Measurements from ENCODE around the gene VIPR1.
"Not testable (repeated sequence)": the region's sequence is repeated elsewhere in the genome, so short reads cannot be mapped to it uniquely, and the experiment has no call there.

The VIPR1 gene

DNA sequence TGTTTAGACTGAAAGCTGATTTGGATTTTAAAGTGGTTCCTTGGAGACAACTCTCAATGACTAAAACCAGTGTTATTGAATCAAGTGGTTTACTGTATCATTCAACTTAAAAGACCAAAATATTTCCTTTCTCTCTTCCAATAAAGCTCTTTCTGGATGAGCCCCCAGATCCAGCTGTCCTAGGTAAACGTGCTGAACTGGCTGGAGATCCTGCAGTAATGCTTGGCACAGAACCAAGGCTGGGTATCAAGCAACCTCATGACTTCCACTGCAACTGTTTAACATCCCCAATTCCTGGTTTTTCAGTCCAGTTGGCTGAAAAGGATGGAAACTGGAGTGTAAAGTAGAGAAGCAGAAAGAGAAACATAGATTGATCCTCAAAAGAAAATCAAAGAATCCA is 50.4 kb downstream of the VIPR1 start:
- no peak for DNase-seq (ENCODE audit: low read depth)
- TF ChIP-seq, protein P1, sequence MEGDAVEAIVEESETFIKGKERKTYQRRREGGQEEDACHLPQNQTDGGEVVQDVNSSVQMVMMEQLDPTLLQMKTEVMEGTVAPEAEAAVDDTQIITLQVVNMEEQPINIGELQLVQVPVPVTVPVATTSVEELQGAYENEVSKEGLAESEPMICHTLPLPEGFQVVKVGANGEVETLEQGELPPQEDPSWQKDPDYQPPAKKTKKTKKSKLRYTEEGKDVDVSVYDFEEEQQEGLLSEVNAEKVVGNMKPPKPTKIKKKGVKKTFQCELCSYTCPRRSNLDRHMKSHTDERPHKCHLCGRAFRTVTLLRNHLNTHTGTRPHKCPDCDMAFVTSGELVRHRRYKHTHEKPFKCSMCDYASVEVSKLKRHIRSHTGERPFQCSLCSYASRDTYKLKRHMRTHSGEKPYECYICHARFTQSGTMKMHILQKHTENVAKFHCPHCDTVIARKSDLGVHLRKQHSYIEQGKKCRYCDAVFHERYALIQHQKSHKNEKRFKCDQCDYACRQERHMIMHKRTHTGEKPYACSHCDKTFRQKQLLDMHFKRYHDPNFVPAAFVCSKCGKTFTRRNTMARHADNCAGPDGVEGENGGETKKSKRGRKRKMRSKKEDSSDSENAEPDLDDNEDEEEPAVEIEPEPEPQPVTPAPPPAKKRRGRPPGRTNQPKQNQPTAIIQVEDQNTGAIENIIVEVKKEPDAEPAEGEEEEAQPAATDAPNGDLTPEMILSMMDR (IDR thresholded peaks at IDR 0.05; ENCODE audit: low read depth, low read length, missing control alignments), result no peak
- H3K4me3 ChIP-seq (ENCODE audit: low read depth, low read length), result no peak overlapping the region
- in situ Hi-C loops (cut with HindIII; ENCODE audit: low sequenced_read_pairs), result no loop called here

DNA sequence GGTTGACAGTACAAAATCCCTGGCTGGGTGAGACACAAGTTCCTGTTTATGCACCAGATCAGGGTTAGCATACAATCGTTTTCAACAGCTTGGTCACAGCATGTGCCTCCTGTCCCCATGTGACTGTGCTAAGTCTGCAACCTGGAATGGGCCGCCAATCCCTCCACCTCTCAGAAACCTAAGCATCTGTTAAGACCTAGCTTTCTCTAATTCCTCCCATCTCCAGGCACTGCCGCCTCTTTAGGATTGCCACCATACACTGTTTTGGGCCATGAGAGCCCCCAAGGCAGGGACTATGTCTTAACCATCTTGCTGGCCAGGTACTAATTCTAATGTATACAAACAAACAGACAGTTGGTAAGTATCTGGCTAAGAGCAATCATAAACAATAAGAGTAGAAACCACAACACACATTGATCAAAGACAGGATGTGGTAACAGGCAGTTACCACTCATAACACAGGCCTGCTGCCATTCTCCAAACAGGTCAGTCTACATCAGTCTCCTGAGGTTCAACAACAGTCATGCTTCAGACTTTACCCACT is 53.7 kb downstream of the VIPR1 start:
- no peak overlapping the region for H3K4me3 ChIP-seq (ENCODE audit: low read depth, low read length)
- no peak for DNase-seq (ENCODE audit: low read depth)
- TF ChIP-seq, protein P1 (IDR thresholded peaks at IDR 0.05; ENCODE audit: low read depth, low read length, missing control alignments), result no peak
- in situ Hi-C loops (cut with HindIII; ENCODE audit: low sequenced_read_pairs), result no loop called here

DNA sequence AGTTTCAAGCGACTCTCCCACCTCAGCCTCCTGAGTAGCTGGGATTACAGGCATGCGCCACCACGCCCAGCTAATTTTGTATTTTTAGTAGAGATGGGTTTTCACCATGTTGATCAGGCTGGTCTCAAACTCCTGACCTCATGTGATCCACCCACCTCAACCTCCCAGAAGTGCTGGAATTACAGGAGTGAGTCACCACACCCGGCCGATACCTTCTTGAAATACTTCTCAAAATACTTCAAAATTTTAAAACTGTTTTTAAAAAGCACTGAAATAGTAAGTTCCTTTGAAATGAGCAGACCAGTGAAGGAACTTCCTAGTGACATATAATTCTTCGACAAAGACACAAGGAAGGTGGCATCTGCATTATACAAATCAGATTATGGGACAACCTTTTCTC is 54.4 kb downstream of the VIPR1 start:
- DNase-seq (ENCODE audit: low read depth); H3K4me3 ChIP-seq (ENCODE audit: low read depth, low read length); in situ Hi-C loops (cut with HindIII; ENCODE audit: low sequenced_read_pairs): not testable (repeated sequence)

DNA sequence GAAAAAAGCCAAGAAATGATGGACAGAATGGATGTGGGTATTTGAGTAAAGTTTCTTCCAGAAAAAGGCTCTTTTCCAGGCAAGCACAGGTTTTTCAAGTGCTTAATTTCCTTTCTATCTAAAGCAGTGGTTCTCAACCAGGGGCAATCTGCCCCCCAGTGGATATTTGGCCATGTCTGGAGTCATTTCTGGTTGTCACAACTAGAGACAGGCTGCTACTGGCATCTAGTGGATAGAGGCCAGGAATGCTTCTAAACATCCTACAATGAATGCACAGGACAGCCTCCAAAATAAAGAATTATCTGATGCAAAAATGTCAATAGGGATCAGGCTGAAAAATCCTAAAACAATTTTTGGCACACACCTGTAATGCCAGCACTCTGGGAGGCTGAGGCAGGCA is 55.4 kb downstream of the VIPR1 start:
- no peak overlapping the region for H3K4me3 ChIP-seq (ENCODE audit: low read depth, low read length)
- no peak for DNase-seq (ENCODE audit: low read depth)
- TF ChIP-seq, protein P1 (IDR thresholded peaks at IDR 0.05; ENCODE audit: low read depth, low read length, missing control alignments), result no peak
- in situ Hi-C loops (cut with HindIII; ENCODE audit: low sequenced_read_pairs), result no loop called here

DNA sequence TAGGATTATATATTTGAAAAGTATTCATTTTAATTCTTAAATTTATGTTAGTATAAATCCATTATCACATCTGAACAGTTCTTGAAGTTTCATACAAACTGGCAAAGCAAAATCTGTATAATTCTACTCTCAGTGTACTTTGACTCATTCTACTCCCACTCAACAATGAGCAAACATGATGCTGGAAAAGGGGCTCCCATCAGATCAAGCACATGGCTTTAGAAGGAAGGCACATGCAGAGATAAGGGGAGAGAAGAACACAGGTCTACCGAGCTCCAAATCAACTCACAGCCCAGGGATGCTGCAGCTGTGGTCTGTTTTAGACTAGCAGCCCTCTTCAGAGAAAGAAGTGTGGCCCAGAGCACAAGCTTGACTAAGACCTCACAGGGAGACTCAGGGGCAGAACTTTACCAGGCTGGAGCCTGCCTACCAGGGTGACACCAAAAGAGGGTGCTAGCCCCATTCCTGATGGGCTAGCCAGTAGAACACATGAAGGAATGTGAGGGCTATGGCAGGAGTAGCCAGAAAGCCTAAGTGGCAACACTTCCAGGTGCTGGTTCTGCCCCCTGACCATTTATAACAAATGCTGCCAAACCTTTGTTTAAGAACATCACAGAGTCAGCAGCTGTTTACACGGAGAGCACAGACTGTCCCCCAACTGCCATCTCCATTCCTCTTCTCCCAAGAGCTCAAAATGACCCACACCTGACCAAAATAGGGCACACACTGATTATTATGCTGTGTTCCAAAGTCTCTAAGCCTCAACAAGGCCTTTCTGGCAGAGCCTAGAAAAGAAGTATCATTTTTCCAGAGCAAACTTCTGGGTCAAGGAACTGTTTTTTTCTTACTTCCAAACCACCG is 59.8 kb downstream of the VIPR1 start:
- in situ Hi-C loops (cut with HindIII; ENCODE audit: low sequenced_read_pairs), result no loop called here
- no peak for DNase-seq (ENCODE audit: low read depth)
- TF ChIP-seq, protein P1 (IDR thresholded peaks at IDR 0.05; ENCODE audit: low read depth, low read length, missing control alignments), result no peak
- no peak overlapping the region for H3K4me3 ChIP-seq (ENCODE audit: low read depth, low read length)

DNA sequence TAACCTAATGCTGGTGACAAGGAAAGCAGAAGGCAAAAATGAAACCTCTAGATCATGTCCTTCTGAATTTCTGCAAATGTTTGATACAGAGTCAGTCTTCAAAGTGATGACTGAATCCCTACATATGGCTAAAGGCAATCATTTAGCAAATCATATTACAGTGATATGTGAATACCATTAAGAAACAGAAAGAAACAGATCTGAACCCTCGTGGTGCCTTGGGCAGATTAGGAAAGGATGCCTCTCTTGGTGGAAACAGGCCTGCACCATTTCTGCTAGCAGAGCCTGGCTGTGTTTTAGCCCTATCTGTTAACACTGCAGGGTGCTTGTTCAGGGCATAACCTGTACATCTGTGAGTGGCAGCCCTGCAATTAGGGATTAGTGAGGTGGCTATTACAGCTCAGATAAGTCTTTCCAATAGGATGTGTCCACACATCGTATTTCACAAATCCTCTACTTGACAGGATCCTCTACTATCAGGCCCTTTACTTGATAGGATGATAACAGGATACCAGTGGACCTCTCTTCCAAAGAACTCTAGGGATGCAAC is 67.2 kb downstream of the VIPR1 start:
- TF ChIP-seq, protein P1 (IDR thresholded peaks at IDR 0.05; ENCODE audit: low read depth, low read length, missing control alignments), result no peak
- no peak for DNase-seq (ENCODE audit: low read depth)
- in situ Hi-C loops (cut with HindIII; ENCODE audit: low sequenced_read_pairs), result no loop called here
- H3K4me3 ChIP-seq (ENCODE audit: low read depth, low read length), result no peak overlapping the region

DNA sequence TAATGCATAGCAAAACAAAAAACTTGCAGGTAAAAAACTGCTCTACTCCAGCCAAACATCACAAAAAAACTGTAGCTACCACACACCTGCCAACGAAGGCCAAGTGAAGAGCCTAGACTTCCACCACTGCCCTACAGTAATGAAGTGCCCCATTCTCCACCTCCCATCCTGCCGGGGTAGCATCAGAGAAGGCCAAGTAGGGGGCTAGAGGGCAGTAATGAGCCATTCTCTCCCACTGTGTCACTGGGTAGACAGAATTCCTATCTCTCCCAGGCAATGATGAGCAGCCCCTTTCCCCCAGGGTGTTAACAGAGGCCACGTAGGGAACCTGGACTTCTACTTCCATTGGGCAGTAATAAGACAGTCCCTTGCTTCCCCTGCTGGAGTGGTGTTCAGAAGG is 69.8 kb downstream of the VIPR1 start:
- TF ChIP-seq, protein P1 (IDR thresholded peaks at IDR 0.05; ENCODE audit: low read depth, low read length, missing control alignments), result peak; percentile 55
- no peak for DNase-seq (ENCODE audit: low read depth)
- in situ Hi-C loops (cut with HindIII; ENCODE audit: low sequenced_read_pairs), result no loop called here
- no peak overlapping the region for H3K4me3 ChIP-seq (ENCODE audit: low read depth, low read length)

Data from astrocyte of the cerebellum (primary cell).